Stimulated activated CD4-positive, alpha-beta T cell treated with anti-CD3 and anti-CD28 coated beads, Interleukin-1b, Interleukin-23, amount 100 ng/mL, for 4 hours (primary cell): ENCODE results near the gene TPRN.

Source experiments
- DNase-seq, 2 donors: peaks; one replicate each; pipeline ENCODE4 v3.0.0-alpha.2; 2020; ENCODE audit warnings: low read depth in 2 of 2

The TPRN gene

GRCh38 chr9:137225699-137226331 is 25.3 kb upstream of the TPRN start:
- no peak for DNase-seq

DNA sequence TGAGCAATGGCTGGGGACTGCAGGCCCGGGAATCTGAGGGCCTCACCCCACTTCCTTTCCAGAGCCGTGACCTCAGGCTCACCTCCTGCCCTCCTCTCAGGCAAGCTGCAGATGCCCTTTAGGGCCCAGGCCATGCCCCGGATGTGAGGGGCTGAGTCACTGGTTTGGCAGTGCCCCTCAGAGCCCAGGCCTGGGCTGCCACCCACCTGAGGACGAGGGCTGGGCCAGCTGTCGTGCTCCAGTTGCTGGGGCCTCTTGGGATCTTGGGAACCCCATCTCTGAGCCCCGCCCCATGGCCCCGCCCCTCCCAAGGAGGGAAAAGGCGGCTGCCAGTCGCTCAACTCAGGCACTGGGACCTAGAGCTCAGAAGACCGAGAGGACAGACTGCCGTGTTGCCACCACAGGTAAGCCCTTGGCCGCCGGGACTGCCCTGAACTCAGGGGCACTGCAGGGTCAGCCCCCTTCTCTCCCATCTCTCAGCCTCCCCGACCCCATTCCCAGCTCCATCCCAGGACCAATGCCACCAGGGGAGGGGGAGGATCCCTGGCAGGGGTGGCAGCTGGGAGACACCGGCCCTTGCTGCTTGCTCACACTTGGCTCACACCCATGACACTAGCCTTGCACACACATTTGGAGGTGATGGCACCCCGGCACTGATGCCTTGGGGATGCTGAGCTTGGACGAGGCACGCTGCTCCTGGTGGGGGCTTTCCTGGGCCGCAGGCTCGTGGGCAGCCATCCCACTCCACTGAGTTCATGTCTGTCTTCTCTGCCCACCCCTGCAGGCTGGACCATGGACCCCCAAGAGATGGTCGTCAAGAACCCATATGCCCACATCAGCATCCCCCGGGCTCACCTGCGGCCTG is 24.5 kb upstream of the TPRN start, which contains the start of gene CYSRT1:
CYSRT1 (plus strand) TSS at position 345 of the 865 bp plus-strand sequence; CDS start at position 793, 448 bp downstream.
- DNase-seq: no peak

DNA sequence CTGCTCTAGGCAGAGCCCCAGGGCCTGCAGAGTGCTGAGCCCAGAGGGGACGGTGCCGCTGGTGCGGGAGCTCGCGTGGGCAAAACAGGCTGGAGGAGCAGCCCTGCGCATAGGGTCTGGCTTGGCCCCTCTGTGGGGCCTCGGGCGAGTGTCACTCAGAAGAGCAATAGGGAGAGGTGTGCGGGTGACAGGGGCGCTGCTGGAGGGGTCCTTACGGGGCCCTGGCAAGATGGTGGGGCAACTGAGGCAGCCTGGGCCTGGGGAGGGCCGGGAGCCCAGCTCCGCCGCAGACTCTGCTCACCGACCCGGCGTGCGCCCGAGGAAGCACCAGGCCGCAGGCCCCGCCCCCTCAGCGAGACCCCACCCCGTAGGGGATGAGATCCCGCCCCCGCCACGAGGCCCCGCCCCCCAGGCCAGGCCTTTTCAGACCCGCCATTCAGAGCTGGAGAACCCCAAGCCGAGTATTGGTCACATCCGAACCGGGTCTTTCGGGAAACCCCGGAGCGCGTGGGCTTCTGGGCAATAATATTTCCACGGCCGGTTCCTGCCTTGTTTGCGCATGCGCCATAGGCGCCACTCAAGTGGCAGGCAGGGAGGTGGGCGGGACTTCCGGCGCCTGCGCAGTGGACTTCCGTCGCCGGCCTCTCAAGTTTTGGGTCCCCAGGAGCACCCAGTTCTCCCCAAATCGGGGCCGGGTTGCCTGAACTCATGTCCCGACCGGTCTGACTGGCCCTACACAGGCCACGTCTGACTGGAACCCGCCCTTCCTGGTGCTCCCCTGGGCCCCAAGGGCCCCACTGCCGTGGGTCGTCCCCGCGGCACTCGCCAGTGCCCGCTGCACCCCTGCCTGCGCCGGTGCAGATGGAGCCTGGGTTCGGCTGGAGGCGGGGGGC is 22.8 kb upstream of the TPRN start:
- DNase-seq: peak; percentile 98 to 99

DNA sequence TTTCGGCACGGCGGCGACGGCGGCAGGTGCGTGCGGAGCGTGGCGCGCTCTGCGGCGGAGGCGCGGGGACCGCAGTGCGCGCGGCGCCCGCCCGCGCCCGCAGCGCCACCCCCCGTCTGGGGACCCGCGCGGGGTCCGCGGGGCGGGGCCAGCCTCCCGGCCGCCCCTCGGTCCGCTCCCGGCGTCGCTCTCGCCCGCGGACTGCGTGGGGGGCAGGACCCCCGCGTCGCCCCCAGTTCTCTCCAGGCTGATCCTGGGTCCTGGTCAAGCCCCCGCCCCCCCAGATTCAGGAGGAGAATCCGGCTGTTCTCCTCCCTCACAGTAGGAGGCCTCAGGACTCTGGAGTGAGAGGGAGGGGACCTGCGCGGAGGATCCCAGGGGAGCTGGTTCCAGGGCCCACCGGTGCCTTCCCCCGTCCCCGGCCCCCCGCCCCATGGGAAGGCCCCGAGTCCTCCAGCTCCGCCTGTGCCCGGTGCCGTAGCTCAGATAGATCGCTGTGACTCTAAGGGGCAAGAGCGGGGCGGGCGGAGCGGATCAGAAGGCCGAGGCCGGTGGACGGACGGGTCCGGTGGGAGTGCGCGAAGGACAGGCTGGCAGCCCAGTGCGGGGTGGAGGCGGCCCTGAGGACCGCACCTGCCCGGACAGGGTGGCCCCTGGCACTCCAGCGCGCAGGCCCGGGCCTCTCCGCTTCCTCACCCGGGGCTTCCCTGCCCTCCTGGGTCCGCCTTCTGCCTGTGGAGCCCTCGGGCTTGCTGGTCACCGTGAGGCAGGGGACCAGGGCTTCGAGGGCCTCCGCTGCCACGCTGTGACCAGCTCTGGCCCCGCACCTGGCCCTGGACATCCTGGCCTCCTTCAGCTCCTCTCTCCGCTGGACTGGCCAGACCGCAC is 21.9 kb upstream of the TPRN start, which contains the start of gene RNF208:
RNF208 (minus strand) TSS at position 51 of the 888 bp plus-strand sequence. CDS start 1,028 bp downstream, outside the sequence.
- DNase-seq: no peak

GRCh38 chr9:137221506-137222111 is 21.1 kb upstream of the TPRN start:
- peak in 1 of 2 donors; percentile 29 for DNase-seq

DNA sequence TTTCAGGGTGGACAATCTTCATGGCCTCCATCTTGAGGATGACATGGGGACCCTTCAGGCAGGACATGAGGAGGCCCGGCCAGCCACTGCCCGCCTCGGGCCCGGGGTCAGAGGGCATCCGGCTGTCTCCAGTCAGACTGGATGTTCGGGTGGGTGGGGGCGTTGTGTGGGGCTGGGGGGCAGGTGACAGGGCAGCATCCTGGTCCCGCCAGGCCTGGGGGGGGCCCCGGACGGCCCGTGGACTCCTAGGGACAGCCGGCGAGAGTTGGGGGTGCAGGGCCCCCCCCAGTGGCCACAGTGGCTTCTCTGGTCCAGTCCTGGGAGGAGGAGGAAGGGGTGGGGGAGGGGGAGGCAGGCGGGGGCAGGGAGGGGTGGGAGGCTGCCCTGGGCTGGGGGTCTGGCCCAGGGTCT is 20.6 kb upstream of the TPRN start:
- DNase-seq: no peak

DNA sequence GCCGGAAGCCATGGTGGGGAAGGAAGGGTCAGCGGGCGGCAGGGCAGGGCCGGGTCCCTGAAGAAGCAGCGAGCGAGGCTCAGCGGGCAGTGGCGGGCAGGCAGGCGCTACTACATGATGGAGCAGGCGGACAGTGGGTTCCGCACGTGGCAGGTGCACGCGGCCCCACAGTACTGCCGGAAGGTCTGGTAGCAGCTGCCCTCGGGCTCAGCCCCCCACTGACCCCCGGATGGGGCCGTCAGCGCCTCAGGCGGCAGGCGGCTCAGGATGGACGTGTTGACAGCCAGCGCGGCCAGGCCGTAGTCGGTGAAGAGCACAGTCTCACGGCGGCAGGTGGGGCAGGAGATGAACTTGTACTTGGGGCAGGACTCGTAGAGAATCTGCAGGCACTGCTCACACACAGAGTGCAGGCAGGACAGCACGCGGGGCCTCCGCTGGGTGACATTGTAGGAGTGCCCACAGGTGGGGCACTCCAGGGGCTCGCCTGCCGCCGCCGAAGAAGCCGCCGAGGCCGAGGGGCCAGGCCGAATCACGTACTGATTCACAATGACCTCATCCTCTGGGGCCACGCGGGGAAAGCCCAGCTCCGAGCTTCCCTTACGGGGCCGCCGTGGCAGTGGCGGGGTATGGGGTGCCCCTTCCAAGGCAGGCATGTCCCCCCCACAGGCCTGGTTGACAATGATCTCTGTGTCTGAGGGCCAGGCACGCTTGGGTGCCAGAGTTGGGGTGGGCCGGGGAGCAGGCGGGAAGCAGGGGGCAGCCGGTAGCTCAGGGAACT is 20.0 kb upstream of the TPRN start:
- DNase-seq: no peak

GRCh38 chr9:137219757-137220316 is 19.3 kb upstream of the TPRN start:
- DNase-seq: no peak

- DNase-seq: no peak
Measured at GRCh38 chr9:137218754-137219271, 18.3 kb upstream of the TPRN start.

DNA sequence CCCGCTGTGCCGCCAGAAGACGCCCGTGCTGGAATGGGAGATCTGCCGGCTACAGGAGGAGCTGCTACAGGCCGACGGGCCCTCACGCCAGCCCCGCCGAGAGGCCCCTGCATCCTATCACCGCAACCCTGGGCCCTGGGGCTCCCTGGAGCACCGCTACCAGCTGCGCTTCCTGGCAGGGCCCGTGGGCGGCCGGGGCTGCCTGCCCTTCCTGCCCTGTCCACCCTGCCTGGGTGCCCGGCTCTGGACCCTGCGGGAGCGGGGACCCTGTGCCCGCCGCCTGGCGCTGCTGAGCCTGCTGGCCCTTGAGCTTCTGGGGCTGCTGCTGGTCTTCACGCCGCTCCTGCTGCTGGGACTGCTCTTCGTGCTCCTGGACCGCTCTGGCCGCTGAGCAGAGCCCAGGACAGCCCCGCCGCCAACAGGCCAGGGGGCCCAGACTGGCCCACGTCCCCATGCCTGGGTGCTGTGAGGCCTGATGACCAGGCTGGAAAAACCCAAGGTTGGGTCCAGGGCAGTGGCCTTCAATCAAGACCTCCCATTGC is 17.7 kb upstream of the TPRN start:
- no peak for DNase-seq

GRCh38 chr9:137217276-137218211 is 17.0 kb upstream of the TPRN start:
- DNase-seq: no peak

DNA sequence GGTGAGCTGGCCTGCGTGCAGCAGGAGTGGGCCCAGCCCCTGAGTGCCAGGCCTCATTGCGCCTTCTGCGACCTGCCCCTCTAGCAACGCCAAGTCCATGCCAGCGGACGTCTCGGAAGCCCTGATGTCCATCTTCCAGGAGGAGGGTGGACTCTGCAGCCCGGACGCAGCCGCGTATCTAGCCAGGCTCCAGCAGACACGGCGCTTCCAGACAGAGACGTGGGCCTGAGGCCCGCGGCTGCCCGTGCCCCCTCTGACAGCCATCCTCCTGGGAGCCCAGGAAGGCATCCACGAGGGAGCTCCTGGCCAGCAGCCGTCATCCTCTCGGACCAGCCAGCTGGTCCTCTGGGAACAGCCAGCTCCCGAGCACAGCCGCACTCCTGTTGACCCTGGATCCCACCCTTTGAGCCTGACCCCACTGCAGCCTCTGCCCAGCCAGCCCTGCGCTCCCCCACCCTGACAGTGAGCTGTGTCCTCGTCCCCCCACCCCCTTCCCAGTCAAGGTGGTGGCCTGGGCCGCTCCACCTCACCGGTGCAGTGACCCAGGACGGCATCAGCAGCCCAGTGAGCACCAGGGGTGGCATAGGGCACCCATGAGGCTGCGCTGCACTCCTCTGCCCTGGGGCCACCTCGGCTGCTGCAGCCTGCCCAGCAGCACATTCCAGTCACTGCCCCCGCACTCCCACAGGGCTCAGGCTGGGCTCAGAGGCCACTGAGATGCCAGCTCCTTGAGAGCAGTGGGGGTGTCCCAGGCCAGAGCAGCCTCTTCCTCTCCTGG is 15.8 kb upstream of the TPRN start:
- no peak for DNase-seq

DNA sequence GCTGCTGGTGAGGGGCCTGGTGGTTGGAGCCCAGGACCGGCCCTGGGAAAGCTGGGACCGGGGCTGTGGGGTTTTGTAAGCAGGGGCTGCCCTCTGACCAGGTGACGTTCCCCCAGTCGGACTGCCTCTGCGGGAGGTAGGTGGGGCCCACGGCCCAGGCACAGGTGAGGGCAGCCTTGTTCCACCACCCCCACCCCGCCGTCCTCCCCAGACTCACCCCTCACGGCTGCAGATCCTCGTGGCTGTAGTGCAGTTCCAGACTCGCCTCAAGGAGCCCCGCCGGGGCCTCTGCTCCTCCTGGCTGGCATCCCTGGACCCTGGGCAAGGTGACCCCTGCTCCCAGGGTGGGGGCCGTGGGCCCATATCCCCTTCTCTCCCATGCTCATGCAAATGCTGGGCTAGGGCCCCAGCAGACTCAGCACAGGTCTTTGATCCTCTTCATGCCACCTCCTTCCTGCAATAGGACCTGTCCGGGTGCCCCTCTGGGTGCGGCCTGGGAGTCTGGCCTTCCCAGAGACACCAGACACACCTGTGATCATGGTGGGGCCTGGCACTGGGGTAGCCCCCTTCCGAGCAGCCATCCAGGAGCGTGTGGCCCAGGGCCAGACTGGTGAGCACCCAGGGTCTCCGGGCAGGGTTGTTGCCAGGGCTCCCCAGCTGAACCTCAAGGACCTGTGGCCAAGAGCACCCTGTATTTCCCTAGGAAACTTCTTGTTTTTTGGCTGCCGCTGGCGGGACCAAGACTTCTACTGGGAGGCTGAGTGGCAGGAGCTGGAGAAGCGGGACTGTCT is 14.8 kb upstream of the TPRN start:
- no peak for DNase-seq

DNA sequence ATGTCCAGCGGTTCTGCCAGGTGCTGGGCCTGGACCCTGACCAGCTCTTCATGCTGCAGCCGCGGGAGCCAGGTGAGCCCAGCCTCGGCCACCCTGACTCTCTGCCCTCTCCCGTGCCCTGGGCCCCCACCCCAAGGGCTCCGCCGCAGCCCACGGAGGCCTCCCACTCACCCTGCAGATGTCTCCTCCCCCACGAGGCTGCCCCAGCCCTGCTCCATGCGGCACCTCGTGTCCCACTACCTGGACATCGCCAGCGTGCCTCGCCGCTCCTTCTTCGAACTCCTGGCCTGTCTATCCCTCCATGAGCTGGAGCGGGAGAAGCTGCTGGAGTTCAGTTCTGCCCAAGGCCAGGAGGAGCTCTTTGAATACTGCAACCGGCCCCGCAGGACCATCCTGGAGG is 14.1 kb upstream of the TPRN start:
- no peak for DNase-seq

DNA sequence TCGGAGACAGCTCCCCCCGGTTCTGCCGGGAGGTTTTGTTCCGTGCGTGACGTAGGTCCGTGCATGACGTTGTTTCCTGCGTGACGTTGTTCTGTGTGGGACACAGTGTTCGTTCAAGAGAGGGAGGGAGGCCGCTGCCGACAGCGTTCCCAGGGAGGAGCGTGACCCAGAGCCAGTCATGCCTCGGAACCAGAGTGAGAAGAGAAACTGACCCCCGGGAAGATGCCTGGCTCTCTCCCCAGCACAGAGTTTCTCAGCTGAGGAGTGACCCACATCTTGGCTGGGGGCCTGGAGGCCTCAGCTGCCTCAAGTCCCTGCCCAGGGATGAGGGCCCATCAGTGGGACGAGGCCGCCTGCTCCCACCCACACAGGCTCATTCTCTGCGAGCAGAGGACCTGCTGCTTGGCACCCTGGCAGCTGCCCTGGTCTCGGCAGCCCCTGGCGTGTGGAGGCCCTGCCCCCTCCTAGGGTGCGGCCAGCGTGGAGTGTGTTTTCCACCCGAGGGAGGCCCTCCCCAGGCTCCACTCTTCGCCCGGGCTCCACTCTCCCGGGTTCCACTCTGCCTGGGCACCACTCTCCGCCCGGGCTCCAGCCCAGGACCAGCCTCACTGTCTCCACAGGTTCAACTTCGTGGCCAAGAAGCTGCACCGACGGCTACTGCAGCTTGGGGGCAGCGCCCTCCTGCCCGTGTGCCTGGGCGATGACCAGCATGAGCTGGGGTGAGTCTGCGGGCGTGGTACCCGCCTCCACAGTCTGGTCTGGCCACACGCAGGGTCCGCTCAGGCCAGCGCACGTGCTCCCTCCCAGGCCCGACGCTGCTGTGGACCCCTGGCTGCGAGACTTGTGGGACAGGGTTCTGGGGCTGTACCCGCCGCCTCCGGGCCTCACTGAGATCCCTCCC is 12.9 kb upstream of the TPRN start:
- no peak for DNase-seq
